Frontal cortex (tissue), 4 donors: ENCODE data around the gene CA5A. TPM values are rescaled to one million over a fixed set of nuclear protein-coding genes. Genes with fewer than 3 reads are reported as not detected.
A peak's percentile ranks its signal among the peaks of the same experiment; 100 is the strongest.
"Not testable (repeated sequence)": the region's sequence is repeated elsewhere in the genome, so short reads cannot be mapped to it uniquely, and the experiment has no call there.

ENCODE experiments used
- DNase-seq, 2 donors: peaks; one replicate each; pipeline ENCODE4 v3.0.0; 2012; ENCODE audit warnings: low spot score in 2 of 2
- FAIRE-seq: peaks from 2 replicates; lab custom pipeline; 2012; peaks lifted over from hg19 to GRCh38; lab: Jason Lieb, UNC
- total RNA-seq: library from RNA; depleted of rRNA; stranded (reverse); fragments of >200 nt; gene quantifications from one replicate; pipeline ENCODE4 v1.2.3, GENCODE V29; 2014
- donor health status: control.
- donor health status: control.
- donor health status: control.

Gene CA5A
- total RNA-seq, 1 donor from 2014 or later = not detected

DNA sequence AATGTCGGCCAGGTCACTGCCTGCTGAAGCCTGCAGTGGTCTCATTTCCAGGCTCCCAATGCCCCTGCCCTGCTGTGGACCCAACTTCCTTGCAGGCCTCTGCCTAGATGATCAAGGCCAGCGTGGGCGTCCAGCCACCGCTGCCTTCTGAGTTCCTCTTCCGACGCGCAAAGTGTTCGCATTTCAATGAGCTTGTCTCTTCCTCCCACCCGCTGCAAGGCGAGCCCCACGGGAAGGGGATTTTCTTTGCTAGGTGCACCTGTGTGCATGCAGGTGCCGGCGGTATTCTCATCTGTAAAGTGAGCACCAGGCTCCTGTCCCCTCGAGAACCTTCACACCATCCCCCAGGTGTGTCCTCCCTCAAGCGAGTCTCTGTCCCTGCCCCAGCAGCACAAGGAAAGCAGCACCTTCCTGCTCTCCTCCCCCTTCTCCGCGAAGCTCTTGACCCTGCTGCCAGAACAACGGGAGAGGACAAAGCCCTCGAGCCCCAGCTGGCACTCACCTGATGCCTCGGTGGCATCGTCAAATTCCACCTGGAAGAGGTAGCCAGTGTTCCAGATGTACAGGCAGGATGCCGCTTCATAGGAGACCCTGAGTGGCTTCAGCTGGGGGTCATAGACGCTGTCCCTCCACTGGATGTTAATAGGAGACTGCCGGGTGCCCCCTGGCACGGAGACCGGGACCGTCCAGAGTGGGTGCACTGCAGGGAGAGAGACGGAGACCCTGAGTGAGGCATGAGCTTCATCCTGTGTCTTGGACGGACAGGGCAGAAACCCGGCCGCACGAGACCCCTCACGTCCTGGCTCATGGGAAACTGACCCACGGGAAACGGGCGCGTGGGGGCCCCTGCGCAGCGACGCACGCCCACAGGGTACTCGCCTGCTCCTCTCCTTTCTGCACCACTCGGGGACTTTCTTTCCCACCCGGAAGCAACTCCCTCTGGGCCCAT, 9.8 kb downstream of the CA5A start:
- FAIRE-seq = no peak
- DNase-seq = no peak

DNA sequence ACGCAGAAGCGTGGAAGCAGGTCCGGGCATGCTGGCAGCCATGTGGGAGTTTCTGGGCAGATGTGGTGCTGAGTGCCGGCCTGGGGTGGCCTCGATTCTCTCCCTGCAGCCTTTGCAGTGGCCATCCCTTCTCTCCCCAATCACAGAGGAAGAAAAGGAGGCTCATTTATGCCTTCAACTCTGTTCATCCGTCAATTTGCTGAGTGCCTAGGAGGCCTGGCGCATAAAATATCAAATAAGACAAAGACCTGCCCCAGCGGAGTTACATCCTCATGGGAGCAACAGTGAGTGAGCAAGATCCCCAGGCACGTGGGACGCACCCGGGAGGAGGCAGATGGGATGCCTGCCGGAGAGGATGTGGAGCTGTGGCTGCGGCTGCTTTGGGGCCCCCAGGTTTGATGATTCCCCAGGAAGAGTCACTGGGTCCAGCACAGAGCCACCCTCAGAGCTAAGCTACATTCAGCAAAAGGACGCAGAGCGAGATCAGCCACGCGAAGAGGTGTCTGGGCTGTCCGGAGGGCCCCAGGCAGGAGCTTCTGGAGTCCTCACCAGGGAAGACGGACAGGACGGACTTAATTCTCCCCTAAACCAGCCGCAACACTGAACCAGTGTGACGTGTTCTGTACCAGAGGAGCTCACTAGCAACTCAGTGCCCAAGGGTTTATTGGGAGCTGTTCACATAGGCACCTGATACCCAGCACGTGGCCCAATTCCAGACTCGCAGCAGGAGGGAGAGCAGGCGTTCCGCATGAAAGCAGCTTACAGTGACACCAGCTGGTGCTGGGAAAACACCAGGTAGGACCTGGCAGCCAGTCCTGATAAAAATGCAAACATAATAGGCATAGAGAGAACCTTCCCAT, 11.3 kb downstream of the CA5A start:
- FAIRE-seq (no peak), DNase-seq (no peak)

DNA sequence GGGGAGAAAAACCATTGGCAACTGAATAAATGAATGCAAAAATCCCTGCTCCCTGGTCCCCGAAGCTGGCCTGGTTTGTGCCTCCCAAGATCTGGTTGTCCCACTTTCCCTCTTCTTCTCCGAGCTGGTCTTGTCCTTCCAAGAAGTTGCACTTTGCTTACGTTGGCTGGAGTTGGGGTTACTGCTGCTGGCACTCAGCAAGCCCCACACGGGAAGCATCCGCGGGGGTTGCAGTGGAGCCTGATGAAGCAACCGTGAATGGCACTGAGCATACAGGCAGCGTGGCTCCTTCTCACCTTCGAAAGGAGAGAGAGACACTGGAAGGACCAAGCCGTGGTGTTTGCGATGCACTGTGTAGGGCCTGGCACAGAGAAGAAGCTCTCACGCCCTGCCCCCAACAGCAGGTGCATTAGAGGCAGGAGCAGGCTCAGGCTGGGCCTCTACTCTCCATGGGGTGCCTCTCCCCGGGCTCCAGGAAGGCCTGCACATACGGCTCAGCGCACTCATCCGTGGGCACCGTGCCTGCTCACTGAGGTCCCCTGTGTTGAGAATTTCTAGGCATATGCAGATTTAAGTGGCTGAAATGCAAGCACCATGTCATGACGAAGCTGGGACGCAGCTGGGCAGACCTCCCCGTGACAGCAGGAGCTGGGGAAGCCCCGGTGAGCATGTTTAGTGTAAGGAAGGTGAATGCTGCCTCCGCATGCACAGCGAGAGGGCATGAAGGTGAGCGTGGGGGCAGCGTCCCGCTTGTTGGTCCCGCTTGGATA, 12.1 kb downstream of the CA5A start:
- no peak for DNase-seq
- FAIRE-seq = no peak

DNA sequence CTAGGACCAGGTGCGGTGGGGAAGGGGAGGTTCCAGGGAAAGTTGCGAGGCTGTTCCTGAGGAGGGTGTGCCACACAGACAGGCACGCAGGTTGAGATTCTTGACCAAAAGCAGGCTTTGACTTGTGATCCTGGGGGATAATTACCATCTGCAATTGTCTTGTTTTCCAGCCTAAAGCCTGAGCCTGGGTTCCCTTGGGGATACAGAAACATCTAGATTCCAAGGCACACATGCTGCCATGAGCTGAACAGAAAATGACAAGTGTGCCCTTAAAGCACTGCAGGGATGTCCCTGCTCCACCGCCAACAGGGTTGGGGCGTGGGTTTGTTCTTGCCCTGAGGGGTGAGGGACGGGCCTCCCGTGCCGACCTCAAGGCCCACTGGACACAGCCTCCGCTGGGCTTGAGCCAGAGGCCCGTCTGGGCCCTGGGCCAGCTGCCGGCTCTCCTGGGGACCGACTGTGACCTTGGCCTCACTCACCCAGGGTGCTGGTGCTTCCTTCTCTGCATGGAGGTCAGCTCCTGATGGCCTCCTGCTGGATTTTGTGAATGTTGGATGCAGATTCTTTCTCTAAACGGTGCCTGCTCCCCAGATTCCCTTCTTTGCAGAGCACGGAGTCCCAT, 14.0 kb downstream of the CA5A start:
- no peak for FAIRE-seq

DNA sequence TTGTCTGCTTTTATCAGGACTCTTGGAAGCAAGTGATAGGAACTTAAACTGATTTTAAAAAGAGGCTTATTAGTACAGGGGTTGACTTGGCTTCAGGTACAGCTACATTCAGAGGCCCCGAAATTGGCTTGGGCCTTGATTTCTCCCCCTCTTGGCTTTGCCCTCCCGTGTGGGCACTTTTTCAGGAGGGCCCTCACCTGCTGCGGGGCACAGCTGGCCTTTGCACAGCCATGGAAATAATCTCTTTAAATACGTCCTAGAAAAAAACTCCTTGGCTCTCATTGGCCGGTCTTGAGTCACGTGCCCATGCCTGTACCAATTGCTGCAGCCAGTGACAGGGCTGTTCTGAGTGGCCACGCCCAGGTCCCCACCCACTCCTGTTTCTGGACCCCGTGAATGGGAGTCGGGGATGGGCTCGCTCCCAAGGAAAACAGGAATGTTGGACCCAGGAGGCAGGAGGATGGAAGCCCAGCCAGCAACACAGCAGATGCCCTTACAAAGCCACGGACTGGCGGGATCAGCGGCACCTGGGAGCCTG, 15.0 kb downstream of the CA5A start:
- no peak for FAIRE-seq

More for the DNA sequence above, 14.0 kb downstream of the CA5A start:
- no peak for DNase-seq

DNA sequence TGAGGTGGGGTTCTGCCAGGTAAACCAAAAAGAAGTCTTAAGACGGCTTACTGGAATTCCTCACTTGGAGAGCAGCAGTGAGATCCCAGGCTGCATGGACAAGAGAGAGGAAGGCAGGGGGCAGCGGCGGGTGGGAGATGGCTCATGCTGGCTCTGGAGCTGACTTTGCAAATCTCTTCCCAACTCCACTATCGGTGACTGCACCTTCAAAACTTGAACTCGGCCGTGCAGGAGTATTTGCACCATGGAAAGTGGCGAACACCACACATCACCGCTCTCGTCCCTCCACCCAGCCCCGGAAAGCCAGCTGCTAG, 16.7 kb downstream of the CA5A start:
- DNase-seq (no peak), FAIRE-seq (no peak)

More for the DNA sequence above, 15.0 kb downstream of the CA5A start:
- DNase-seq = no peak

DNA sequence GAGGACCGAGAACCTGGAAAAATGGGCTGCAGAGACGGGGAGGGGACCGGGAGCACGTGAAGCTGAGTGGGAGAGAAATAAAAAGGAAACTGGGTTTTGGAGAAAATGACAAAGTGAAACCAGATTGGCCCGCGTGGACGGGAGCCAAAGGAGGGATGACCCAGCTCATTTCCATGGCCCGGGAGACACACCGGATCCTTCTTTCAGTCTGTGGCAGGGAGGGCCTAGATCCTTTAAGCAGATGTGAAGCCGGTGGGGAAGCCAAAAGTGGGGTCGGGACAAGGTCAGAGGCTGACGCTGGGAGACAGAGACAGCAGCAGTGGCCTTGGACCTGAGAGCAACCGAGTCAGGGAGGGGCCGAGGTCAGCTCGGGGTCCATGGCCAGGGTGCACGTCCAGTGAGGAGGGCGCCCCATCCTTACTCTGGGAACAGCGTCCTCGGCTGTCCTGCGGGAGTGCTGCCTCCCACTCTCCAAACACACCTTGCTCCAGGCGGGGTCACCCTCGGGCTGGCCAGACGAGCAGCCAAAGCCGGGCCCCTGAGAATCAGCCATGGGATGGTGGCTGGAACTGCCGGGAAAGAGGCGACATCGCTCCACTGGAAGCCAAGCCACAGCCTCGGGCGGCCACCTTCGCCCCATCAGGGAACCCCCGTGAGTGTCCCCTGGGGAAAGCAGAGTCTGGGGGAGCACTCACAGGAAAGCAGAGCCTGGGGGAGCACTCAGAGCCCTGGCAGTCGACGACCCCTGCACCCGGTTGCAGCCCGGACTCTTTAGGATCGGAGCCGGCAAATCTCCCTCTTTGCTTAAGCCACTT, 17.3 kb downstream of the CA5A start:
- DNase-seq (no peak), FAIRE-seq (no peak)

DNA sequence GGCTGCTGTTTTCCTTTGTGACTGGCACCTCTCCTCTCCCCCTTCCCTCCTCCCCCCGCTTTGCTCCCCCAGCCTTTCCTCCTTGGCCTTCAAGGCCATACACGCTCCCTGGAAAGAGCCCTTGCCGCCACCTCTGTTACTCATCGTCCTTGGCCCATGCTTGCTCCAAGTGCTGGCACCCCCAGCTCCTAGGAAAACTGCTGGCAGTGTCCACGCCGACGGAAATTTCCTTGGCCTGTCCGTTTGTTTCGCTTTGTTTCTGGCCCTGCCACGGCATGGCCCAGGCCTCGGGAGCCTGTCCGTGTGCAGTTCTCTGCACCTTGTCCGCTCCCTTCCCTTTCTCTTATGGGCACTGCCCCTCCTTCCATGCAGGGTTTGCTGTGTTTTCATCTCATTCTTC, 18.0 kb downstream of the CA5A start:
- DNase-seq (no peak), FAIRE-seq (no peak)

DNA sequence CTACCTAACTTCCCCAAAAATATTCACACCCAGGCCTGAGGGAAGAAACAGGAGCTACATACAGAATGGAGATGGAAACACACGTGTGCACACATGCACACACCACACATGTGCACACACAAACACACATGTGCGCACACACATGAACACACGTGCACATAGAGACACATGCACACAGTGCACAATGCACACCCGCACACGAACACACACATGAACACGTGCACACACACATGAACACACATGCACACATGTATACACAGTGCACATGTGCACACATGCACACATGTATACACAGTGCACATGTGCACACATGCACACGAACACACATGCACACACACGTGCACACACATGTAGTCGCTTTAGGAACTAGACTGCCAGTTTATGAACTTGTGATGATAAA, 18.8 kb downstream of the CA5A start:
- FAIRE-seq = no peak

DNA sequence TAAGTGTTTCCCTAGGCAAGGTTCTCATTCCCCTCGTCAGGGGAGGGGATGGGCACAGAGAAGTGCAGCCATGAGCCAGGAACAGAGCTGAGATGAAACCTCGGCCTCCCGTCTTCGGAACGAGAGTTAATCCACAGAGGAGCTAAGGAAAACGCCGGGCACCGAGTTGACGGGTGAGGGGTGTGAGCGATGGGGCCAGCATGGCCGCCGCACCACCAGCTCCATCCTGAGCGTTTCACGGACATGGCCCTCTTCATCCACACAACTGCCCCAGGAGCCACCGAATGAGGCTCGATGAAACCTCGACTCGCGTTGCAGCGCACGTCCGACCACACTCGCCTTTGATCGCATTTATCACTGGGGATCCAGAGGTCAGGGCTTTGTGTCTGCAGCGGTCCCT, 21.5 kb downstream of the CA5A start:
- DNase-seq = no peak
- no peak for FAIRE-seq

More for the DNA sequence above, 18.8 kb downstream of the CA5A start:
- DNase-seq = no peak

DNA sequence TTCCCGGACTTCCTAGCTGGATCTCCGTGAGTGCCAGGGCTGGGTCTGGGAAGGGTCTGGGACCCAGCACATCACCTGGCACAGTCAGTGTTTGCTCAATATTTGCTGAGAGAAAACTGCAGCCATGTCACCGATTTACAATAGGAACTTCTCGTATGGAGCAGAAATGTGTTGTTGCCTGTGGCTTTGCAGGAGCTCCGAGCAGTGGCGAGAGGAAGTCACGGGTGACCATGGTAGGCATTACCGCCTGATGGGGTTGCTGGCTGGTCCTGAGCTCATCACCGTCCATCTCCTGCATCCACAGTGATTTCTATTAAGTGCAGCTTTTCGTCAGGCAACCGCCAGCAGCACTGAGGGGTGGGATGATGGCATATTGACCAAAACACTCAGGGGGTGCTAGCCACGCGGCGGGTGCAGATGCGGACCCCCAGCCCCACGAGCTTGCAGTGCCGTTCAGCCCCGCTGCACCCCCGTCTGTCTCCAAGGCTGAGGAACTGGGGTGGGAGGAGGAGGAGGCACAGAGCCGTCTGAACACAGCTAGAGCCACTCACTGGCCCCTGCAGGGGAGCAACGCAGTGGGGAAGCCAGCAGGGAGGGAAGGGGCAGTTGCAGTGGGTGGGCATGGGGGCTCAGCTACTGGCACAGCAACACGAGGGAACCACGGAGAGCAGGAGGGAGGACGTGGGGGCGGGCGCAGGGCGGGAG, 22.2 kb downstream of the CA5A start:
- DNase-seq, FAIRE-seq: not testable (repeated sequence)

DNA sequence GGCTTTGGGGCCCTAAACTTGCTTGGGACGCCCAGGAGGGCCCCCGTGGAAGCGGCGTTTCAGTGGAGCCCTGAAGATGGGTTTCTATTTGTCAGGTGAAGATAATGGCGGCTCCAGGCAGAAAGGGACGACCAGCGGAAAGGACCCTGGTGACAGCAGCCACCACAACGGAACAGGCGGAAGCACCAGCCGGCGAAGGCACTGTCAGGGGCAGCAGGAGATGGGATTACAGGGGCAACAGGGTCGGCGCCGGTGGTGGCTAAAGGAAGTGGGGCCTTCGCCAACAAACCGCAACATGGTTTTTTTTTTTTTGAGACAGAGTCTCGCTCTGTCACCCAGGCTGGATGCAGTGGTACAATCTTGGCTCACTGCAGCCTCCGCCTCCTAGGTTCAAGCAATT, 23.6 kb downstream of the CA5A start:
- FAIRE-seq, DNase-seq: not testable (repeated sequence)

DNA sequence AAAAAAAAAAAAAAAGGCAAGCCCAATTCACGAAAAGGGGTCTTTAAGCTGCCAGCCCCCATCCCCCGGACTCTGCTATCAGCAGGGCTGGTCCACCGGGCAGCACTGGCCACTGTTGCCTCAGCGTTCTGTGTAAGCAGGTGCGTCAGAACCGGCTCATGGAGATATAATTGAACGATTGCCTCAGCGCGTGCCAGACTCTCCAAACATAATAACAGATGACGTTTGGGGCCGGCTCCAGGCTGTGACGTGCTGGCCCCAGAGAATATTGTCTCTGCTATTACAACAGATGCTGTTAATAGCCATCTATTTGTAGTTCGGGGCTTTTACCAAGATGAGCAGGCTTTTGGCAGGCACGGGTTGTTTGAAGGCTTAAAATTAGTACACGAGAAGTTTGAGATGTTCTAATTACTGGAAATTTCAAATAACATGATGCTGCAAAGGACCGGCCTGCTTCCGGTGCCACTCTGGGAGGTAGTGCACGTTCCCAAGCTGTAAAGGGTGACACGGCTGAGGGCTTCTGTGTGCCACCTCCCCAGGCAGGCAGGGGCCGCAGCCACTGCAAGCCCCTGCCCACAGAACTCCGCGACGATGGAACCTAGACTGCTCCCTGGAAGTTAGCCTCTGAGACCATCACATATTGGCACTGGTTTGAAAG, 25.1 kb downstream of the CA5A start:
- FAIRE-seq, DNase-seq: not testable (repeated sequence)

DNA sequence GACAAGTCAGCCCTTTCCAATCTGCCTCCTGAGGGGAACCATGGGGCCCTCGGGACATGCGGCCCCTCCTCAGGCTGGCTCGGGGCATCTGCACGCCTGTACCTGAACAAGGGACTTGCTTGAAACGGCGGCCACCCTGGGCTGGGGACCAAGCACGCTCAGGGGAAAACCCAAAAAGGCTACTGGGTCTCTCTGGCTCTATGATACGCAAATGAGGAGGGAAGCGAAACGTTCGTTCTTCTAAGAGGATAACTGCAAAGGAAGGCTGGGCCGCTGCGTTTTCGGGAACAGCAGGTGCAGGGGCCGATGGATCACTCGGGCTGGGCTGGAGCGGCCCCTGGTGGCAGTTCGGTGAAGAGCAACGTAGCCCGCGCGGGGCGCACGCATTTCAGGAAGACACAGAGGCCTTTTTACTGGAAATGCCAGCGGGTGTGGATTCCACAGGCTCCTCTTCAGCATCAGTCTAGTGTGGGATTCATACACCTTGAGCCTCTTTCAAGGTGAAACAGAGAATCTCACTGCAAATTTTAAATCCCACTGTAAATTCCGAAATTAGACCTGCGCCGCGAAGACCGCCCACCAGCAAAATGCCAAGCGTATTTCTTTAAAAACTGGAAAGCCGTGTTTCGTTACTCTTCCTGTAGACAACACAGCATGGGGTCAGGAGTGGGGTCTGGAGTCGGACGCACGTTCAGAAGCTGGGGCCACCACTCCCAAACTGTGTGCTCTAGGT, 27.0 kb downstream of the CA5A start:
- DNase-seq = peak in 1 of 2 donors; percentile 73
- not testable (repeated sequence) for FAIRE-seq

DNA sequence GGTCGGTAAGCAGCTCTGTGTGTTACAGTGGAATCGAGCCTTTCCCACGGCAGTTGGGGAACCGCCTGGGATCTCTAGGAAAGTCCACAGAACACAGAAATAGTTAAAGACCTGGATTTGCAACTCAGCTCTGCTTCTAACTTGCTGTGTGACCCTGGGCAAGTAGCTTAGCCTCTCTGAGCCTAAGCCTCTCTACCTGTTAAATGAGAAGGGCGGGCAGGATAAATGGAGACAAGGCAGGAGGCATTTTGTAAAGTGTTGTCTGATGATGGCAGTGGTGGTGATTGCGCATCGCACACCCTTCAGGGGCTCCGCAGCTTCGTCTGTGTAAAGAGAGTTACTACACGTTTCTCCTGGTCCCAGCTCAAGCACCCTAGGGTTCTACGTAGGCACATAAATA, 28.2 kb downstream of the CA5A start:
- DNase-seq, FAIRE-seq: not testable (repeated sequence)

DNA sequence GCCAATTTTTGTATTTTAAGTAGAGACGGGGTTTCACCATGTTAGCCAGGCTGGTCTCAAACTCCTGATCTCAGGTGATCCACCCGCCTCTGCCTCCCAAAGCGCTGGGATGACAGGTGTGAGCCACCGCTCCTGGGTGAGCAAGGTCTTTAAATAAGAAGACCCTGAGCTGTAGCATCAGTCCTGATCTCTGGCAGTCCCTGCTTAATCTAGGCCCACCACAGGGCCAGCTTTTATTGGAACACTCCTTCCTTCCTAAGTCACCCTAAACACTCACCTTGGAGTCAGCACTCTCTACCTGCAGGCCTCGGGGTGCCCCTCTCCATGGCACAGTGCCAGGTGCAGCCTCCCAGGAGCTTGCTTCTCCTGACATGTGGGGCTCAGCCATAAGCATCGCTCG, 30.8 kb downstream of the CA5A start:
- not testable (repeated sequence) for FAIRE-seq, DNase-seq

DNA sequence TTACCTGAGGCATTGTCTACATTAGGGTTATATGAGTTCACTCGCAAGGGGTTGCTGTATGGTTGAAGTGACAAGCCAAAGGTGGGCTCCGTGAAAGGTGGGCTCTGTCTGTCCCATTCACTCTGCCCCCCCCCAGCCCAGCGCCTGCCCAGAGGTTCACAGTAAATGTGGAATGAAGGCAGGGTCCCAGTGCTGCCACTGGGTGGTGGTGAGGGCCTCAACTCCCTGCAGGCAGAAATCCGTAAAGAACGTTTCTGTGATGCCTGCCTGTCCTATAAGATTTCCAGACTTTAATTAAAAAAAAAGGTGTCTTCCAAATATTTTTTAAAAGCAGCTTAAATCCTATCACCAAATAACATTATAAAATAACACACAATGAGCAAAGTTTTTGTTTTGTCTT, 31.4 kb downstream of the CA5A start:
- not testable (repeated sequence) for DNase-seq, FAIRE-seq
